Limb (tissue), 2 donors: ENCODE measurements around the gene LGI4.
A peak's percentile ranks its signal among the peaks of the same experiment; 100 is the strongest.
"Not testable (repeated sequence)": the region's sequence is repeated elsewhere in the genome, so short reads cannot be mapped to it uniquely, and the experiment has no call there.

Experiments
- DNase-seq, 2 donors: peaks; one replicate each; pipeline ENCODE4 v3.0.0-alpha.2; 2016; ENCODE audit errors: extremely low spot score in 2 of 2

LGI4 gene

DNA sequence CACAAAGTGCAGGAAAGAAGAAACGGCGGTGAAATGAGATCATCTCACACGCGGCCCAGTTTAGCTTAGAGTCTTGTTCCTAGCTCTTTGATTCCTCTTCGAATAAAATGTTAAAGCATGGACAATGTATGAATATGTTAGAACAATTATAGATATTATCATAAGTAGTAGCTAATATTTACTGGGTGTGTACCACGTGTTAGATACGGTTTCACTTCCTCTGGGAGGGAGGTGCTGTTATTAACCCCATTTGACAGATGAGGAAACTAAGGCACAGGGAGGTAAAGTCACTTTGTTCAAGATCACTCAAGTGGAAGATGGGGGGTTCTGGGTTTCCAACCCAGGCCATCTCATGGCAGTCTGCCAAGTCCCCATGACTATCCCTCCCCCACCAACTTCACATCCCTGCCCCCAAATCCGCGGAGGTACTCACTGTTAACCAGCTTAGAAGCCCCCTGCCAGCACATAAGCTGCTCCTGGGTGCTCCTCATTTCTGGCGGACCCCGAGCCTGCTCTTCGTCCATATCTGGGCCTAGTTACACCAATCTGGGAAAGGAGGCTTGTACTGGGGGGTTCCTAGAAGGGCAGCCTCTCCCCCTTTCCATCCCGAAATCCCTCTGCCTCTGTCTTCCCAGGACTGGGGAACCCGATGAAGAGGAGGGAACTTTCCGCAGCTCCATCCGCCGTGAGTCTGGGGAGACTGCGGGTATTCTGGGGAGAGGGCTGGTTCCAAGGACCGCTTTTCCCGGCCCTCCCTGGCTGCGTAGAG, 7.2 kb upstream of the LGI4 start:
- no peak for DNase-seq

GRCh38 chr19:35140962-35141836, 6.3 kb upstream of the LGI4 start:
- peak; percentile 68 to 95 for DNase-seq

DNA sequence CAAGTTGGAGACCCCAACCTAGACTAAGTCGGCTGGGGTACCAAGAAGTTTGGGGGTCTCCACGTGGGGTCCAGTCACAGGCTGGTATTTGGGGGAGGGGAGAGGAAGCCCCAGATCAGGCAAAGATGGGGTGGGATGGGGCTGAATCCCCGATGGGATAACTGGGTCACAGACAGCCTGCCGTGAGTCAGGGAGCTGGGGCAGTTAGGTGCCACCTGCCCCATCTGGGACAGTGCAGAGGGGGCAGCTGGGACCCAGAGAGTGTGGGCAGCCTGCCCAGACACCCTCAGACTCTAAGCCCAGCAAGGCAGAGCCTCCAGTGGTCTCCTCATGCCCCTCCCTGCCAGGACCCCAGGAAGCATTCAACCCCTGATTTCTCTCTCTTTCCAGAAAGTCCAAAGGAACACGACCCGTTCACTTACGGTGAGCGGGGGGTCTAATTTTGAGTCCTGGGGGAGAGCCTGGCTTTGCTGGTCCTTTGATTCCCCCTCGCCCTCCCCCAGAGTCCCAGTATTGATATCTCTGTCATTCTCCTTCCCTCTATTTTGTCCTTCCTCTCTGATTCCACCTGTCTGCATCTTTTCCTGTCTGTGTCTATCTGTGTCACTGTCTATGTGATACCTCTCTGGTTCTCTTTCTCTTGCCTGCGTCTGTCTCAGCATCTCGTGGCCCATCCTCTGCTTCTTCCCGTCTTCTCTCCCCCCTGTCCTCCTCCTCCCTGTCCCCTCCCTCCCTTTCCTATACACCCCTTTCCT, 5.5 kb upstream of the LGI4 start:
- DNase-seq = no peak

GRCh38 chr19:35138305-35138892, 3.5 kb upstream of the LGI4 start, which contains the start of gene FXYD1:
FXYD1 (plus strand) TSS chr19:35138824; CDS start chr19:35140080, 1,256 bp downstream.
- peak in 1 of 2 donors; percentile 70 for DNase-seq

DNA sequence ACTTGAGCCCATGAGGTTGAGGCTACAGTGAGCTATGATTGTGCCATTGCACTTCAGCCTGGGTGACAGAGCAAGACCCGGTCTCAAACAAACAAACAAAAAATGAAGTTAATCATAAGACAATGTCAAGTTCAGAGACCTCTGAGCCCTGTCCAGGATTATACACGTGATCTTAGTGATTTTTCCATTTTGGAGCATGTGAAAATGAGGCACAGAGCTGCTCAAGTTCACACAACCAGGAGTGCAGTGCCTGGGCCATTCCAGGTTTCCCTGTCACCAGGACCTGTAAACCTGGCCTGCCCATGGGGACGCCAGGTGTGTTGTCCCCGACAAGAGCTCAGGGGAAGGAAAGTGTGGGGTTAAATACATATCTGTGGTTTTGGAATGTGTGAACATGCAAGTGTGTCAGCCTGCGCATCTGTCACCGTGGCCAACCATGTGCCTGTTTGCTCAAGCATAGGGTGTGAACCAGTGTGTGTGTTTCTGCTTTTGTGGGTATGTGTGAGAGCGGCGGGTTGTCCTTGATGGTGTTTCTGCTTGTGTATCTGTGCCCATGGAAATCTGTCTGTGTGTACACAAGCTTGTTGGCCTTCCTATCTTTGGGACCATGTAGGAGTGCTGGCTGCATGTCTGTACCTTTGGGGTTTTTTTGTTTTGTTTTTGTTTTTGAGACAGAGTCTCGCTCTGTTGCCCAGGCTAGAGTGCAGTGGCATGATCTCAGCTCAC, 2.3 kb upstream of the LGI4 start:
- DNase-seq = no peak

- DNase-seq = no peak
Observed at GRCh38 chr19:35136231-35136630, 1.4 kb upstream of the LGI4 start.

- DNase-seq = peak; percentile 82 to 92
Observed at GRCh38 chr19:35135389-35135909, 590 bp upstream of the LGI4 start.

DNA sequence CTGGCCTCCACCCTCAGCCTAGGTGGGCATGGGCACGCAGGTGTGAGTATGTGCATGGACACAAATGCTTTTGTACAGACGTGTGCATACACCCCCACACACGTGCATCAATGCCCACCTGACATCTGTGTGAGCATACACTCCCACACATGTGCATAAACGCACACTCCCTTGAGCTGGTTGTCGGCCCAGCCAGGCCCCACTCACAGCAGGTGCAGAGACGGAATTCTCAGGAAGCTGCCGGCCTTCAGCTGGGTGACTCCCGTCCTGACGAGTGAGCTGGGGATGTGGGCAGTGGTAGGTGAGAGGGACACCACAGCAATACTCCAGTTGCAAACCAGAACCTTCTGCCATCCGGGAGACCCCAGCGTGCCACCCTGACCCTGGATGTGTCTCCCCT, 1.0 kb downstream of the LGI4 start:
- no peak for DNase-seq

- DNase-seq = no peak
Observed at GRCh38 chr19:35132254-35132653, 2.6 kb downstream of the LGI4 start.

GRCh38 chr19:35130761-35131720, 3.8 kb downstream of the LGI4 start:
- no peak for DNase-seq

DNA sequence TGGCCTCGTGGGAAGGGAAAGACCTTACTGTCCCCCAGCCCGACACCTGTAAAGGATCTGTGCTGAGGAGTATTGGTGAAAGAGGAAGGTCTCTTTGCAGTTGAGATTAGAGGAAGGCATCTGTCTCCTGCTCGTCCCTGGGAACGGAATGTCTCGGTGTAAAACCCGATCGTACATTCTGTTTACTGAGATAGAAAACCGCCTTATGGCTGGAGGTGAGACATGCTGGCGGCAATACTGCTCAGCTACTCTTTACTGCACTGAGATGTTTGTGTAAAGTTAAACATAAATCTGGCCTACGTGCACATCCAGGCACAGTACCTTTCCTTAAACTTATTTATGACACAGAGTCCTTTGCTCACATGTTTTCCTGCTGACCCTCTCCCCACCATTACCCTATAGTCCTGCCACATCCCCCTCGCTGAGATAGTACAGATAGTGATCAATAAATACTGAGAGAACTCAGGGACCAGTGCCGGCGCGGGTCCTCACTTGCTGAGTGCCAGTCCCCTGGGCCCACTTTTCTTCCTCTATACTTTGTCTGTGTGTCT, 5.1 kb downstream of the LGI4 start:
- not testable (repeated sequence) for DNase-seq

GRCh38 chr19:35128398-35129057, 6.3 kb downstream of the LGI4 start:
- no peak for DNase-seq

GRCh38 chr19:35127871-35128270, 7.0 kb downstream of the LGI4 start:
- DNase-seq = no peak

GRCh38 chr19:35126624-35126959, 8.3 kb downstream of the LGI4 start:
- DNase-seq = no peak

GRCh38 chr19:35125749-35126623, 8.9 kb downstream of the LGI4 start:
- DNase-seq = no peak

DNA sequence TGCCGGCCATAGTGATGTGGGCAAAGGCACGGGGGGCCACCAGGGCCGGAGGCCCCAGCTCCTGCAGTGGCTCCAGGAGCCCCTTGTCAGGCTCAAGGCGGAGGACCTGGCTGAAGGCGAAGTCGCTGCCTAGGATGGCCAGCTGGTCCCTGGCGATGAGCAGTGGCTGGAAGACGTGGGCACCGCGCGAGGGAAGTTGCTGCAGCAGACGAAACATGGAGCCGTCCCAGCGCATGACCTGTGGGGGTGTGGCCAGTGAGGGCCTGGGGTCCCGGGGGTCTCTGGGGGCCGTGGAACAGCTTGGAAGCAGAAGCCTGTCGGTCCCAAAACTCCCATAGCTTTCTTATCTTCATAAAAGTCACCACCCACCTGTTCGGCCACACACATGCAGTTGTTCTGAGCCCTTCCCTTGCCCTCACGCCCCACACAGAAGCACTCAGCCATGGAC, 9.6 kb downstream of the LGI4 start:
- DNase-seq = no peak
